RCC 7860 (cell line): ENCODE results near the gene CENPP.

Source experiments
- DNase-seq: peaks from one replicate; pipeline ENCODE4 v3.0.0-alpha.2; 2015; ENCODE audit warnings: low spot score
- FAIRE-seq: peaks from 2 replicates; lab custom pipeline; 2012; peaks lifted over from hg19 to GRCh38; lab: Jason Lieb, UNC

CENPP gene

DNA sequence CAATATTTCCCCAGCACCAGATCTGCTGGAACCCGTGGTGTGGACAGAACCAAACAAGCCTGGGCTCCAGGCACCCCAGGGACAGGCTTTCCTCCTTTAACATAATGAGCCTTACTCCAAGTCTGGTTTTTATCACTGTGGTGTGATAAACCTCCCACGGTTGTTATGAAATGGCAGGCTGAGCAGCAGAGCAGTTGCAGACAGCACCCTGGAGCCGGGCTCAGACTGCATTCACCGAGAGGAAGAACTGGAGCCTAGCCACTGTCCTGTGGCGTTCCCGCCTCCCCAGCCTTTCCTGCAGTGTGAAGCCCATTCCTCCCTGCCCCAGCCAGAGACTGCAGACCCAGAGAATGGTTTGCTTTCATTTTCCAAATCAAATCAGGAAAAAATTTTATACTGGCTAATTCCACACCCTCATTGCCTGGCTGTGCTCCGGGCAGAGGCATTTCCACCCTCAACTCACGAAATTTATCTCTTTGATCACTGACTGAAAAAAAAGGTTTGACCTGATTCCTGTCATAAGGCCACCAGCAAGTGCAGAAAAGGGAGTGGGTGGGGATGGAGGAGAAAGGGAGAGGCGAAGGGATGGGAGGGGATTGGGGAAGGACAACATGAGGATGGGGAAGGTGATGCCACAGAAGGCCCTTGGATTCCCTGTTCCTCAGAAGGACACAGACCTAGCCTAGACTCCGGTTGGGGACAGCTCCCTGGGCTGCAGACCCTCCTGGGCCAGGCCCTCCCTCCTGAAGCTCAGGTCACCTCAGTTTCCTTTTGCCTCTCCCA, 325.3 kb downstream of the CENPP start:
- FAIRE-seq, result no peak
- DNase-seq, result no peak

DNA sequence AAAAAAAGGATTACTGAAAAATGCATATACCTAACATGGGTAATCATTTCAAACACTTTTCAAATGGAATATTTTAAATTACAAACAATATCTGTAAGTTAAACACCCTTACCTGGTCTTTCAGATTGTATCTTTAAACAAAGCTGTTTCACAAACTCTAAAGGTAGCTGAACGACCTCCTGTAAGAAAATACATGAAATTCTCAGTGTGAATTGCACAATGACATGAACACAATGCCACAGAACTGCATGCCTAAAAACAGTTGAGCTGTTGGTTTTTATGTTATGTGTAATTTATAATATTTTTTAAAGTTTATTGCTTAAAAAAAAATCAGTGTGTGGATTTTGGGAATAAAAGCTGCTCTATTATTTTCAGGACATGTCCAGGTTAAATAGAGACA, 326.7 kb downstream of the CENPP start:
- no peak for DNase-seq
- no peak for FAIRE-seq

GRCh38 chr9:92654481-92655301, 328.9 kb downstream of the CENPP start:
- FAIRE-seq (no peak), DNase-seq (no peak)

DNA sequence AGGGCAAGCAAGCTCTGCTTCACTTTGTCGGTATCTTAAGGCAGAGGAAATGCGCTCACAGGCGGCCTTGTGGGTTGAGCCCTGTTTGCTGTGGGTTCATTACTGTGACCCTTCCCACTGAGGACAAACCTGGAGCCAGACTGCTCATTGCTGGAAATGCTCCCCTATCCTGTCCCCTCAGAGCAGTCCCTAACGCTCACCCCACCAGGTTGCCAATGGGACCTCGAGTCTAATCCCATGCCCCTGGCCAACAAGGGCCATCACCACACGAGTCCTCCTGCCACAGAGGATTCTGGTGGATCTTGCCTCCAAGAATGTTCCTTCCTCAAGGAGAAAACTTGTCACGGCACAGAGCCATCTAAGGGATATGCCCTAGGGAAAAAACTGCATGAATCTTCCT, 329.6 kb downstream of the CENPP start:
- FAIRE-seq (no peak), DNase-seq (no peak)

DNA sequence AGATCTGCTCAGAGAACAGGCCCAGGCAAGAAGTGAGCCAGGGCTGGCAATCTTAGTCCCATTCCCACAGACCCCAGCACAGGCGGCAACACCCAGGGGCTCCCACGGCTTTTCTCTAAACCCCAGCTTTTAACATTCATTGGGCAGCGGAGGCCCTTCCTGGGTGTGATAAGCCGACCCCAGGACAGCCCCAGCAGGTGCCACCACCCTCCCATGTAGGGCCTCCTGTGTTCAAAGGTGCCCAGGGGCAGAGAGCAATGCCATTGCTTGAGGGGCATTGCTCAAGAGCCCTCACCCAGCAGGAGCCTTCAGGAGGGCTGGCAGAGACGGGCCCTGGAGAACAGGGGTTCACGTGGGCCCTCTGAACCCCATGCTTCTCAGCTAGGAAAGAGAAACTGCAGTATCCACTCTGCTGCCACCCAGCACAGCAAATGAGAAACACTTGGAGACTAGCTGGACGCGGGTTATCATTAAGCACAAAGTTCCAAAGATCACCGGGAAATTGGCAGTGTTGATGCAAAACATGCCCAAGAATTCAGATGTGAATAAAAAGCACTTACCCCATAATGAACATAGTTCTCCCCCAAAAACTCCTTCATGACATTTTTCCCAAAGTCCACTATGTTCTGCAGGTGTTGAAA, 330.3 kb downstream of the CENPP start:
- no peak for DNase-seq
- no peak for FAIRE-seq

DNA sequence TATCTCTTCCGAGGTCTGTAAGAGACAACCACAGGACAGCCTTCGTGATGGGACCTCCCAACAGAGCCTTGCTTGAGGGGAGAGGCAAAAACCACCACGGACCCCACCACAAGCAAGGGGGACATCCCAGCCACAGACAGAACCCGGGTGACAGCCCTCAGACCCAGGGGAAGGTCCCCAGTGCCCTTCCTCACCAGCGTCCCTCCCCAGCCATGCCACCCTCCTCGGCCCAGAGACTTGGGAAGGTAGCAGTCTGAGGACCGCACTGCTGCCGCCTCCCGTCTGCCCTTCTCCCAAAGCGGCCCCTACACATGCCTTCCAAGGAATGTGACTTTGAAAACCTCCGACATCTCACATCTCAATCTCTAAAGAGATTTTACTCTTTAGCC, 330.8 kb downstream of the CENPP start:
- DNase-seq, result no peak
- FAIRE-seq, result no peak

DNA sequence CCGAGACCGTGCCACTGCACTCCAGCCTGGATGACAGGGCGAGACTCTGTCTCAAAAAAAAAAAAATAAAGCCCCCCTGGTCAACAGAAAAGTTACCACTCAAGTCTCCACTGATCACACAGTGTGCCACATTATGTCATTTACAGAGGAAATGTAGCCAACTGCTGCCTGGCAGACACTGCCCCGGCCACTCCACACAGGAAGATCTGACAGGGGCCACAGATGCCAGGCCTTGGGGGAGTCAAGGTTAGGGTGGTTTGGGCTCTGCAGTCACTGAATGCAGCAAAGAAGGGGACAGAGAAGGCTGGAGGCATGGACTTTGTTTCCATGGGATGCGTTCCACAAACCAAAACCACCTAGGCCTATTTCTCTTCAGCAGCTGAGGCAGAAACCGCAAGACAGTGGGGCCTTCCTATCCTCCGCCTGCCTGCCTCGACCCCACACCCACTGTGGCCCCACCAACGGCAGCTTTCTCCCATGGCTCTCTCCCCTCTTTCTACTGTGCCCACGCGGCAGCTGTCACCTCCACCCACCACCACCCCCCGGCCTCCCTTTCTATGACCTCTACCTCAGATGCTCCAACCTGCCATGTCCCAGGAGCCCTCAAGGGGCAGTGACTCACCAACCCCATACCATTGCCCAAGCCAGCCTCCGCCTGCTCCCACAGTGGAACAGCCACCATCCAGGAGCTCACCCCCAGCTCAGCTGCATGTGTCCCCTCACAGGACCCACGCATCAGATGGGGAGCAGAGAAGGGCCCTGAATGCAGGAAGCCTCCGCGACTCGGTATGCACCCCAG, 331.7 kb downstream of the CENPP start:
- FAIRE-seq (no peak), DNase-seq (no peak)

- FAIRE-seq, result no peak
Measured at GRCh38 chr9:92658176-92658575, 332.4 kb downstream of the CENPP start.

DNA sequence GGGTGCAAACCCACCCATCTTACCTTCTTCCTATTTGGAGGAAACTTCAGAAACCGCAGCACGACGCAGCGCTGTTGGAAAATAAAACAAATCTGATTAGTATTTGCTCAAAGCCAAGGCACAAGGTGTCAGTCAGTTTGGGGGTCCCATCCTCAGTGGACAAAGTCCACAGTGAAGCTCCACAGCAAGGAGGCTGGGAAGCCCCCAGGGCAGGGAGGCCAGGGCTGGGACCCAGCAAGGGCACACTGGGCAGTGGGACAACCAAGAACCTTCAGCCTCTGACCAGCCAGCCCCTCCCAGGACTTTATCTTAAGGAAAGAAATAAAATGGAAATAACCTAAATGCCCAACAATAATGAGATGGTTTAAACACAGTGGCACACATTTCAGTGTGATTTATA, 332.9 kb downstream of the CENPP start:
- no peak for FAIRE-seq
- DNase-seq, result no peak

More at GRCh38 chr9:92658176-92658575, 332.4 kb downstream of the CENPP start:
- no peak for DNase-seq

DNA sequence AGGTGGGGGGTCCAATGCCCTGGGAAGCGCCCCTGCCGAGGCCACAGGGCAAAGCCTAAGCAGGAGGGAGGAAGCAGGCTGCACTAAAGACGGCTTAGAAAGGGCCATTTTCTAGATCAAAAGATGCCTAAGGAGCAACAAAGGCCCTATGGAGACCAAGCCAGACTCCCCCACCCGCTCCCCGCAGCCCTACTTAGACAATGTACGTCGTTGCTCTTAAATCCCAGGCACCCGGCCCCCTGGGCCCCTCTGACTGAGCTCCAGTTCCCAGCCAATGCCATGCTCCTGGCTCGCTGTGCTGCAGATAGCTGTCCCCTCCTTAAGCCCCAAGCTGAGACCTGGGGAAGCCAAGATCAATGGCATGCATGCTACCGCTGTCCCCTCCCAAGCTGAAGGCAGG, 333.8 kb downstream of the CENPP start:
- FAIRE-seq (no peak), DNase-seq (no peak)

DNA sequence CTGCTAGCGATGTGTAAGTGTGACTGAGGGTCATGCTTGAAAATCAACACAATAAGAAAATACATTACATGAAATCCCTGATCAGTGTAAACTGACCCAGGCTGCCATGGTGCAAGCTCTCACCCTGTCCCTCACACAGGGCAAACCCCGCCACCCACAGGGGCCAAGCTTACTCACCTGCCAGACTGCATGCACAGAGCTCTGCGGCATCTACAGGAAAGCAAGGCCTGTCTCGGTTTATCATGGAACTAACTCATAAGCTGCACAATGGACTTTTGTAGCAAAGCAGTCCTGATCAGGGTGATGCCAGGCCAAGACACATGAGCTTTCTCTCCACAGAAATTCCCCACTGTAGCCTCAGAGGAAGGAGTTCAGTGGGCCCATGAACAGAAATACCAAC, 334.5 kb downstream of the CENPP start:
- FAIRE-seq (no peak), DNase-seq (no peak)

DNA sequence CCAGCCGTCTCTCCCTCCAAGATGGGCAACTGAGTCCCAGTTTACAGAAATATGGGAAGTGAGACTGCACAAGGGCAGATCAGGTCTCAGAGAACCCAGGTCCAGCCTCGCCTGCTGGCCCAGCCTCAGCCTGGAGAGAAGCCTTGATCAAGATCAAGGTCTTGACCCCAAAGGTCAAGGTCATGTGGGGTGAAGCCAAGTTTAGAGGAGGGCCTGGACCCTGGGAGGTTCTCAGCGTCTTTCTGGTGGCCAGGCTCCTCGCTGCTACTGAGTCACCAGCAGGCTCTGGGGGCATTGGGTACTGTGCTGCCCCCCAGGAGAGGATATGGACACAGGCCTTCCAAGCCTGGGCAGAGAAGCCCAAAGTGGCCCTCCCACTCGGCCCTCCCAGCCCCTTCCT, 335.4 kb downstream of the CENPP start:
- FAIRE-seq, result no peak
- DNase-seq, result no peak

DNA sequence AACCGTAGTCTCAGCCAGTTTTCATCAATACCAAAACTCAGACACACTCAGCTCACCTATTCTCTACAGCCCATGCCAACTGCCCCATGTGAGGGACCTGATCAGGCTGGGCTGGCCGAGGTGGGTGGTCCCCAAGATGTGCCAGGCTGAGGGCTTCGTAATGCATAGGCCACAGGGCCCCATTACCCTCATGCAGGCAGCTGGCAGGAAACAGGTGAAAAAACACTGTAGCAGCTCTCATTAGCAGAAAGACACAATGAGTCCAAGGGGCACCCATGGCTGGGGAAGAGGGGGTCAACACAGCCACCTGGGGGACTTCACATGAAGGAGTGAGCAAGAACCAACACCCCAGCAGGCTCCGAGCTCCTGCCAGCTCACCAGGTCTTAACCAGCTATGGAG, 336.0 kb downstream of the CENPP start:
- FAIRE-seq (no peak), DNase-seq (no peak)

DNA sequence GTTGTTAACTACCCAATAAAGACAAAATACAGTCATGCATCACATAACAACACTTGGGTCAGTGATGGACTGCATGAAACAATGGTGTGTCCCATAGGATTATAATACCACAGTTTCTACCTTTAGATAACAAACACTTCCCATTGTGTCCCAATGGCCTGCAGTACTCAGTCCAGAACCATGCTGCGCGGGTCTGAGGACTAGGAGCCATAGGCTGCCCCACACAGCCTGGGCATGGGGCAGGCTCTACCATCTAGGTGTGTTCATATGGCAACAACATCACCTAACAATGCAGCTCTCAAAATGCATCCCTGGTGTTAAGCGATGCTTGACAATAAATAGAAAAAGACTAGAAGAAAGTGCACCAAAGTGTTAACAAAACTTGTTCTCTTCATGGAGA, 337.4 kb downstream of the CENPP start:
- DNase-seq (no peak), FAIRE-seq (no peak)

GRCh38 chr9:92663951-92664350, 338.2 kb downstream of the CENPP start:
- DNase-seq, result no peak

GRCh38 chr9:92664394-92665152, 338.8 kb downstream of the CENPP start:
- no peak for DNase-seq
- FAIRE-seq, result no peak

More at GRCh38 chr9:92663951-92664350, 338.2 kb downstream of the CENPP start:
- no peak for FAIRE-seq

DNA sequence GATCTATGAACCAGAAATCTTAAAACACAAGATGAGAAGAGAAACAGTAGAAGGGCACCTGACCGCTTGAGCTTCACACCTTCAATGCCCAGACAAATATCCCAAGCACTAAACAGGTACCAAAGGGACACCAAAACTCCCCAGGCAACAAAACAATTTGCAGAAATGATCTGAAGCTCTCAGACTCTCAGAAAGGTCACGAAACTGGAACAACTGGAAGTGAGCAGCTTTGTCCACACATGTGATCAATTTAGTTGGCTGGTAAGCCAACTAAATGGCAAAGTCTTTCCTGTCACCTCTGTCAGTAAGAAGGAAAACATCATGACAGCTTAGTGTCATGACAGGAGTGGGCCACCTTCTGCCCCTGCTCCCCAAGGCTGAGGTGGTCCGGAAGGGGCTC, 340.1 kb downstream of the CENPP start:
- DNase-seq, result no peak
- no peak for FAIRE-seq

- DNase-seq (no peak), FAIRE-seq (no peak)
Measured at GRCh38 chr9:92666236-92666635, 340.5 kb downstream of the CENPP start.

GRCh38 chr9:92666912-92667532, 341.3 kb downstream of the CENPP start:
- no peak for FAIRE-seq
- DNase-seq, result no peak
